ENCODE data around the gene VTI1A.

GRCh38 chr10:112799726-112800510, 352.9 kb downstream of the VTI1A start:
- no peak for TF ChIP-seq REST (IDR thresholded peaks at IDR 0.05; ENCODE audit: borderline replicate concordance)
- TF ChIP-seq, protein P1, sequence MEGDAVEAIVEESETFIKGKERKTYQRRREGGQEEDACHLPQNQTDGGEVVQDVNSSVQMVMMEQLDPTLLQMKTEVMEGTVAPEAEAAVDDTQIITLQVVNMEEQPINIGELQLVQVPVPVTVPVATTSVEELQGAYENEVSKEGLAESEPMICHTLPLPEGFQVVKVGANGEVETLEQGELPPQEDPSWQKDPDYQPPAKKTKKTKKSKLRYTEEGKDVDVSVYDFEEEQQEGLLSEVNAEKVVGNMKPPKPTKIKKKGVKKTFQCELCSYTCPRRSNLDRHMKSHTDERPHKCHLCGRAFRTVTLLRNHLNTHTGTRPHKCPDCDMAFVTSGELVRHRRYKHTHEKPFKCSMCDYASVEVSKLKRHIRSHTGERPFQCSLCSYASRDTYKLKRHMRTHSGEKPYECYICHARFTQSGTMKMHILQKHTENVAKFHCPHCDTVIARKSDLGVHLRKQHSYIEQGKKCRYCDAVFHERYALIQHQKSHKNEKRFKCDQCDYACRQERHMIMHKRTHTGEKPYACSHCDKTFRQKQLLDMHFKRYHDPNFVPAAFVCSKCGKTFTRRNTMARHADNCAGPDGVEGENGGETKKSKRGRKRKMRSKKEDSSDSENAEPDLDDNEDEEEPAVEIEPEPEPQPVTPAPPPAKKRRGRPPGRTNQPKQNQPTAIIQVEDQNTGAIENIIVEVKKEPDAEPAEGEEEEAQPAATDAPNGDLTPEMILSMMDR (IDR thresholded peaks at IDR 0.05; ENCODE audit: poor library complexity, severe bottlenecking) = no peak
- no peak for TF ChIP-seq EP300 (conservative IDR thresholded peaks at IDR 0.05; ENCODE audit: poor library complexity, severe bottlenecking)
- TF ChIP-seq SMC3 (conservative IDR thresholded peaks at IDR 0.05; ENCODE audit: poor library complexity) = no peak
- no peak for TF ChIP-seq RAD21 (conservative IDR thresholded peaks at IDR 0.05)
- no peak for TF ChIP-seq TAF1 (IDR thresholded peaks at IDR 0.05; ENCODE audit: low read depth)
- no peak for TF ChIP-seq POLR2AphosphoS5 (IDR thresholded peaks at IDR 0.05)
- TF ChIP-seq MXI1 (conservative IDR thresholded peaks at IDR 0.05; ENCODE audit: poor library complexity, severe bottlenecking) = no peak
